K562 (cell line): ENCODE results near the gene CD82. TPM values are rescaled to one million over a fixed set of nuclear protein-coding genes. Genes with fewer than 3 reads are reported as not detected.

ENCODE experiments used
- ATAC-seq: fragments of 200-7000 bp; cut with Tn5 transposase; 3 replicates; pipeline ENCODE4 v1.9.1; 2020; ENCODE audit warnings: moderate library complexity
- BruUV-seq: library from RNA; stranded (reverse); fragments of 400-500 nt; replicated peaks from 2 replicates; lab custom pipeline; 2021; lab: Mats Ljungman, UMichigan
- CTCF ChIA-PET: fragments of 300-600 bp; formaldehyde crosslinking; extraction: SDS; loops from one replicate; lab custom pipeline; 2021; ENCODE audit warnings: low intra/inter-chr PET ratio; lab: Yijun Ruan, JAX
- POLR2A ChIA-PET: fragments of 300-600, 350-650 bp; sonication (Branson Sonifier 250); formaldehyde crosslinking; extraction: SDS; loops from one replicate; lab custom pipeline; 2021; ENCODE audit warnings: antibody characterized with exemption, inconsistent platforms; lab: Yijun Ruan, JAX
- DNase-seq, 4 experiments: peaks; one replicate each; pipeline versions ENCODE4 v3.0.0 to v3.0.0-alpha.2; 2011 to 2018; ENCODE audit warnings: low spot score in 3 of 4, mixed read lengths in 3 of 4; ENCODE audit errors: extremely low read depth in 1 of 4
- FAIRE-seq: peaks from 2 replicates; lab custom pipeline; 2011; peaks lifted over from hg19 to GRCh38; lab: Jason Lieb, UNC
- H2AFZ ChIP-seq: 2 replicates; pipeline ENCODE4 v1.6.0; 2011; ENCODE audit warnings: low read depth, low read length, control low read depth, inconsistent platforms
- H3K27ac ChIP-seq: fragments of 200-600 bp; 3 replicates; pipeline ENCODE4 v1.8.0; 2011; ENCODE audit warnings: low read depth, mild to moderate bottlenecking, control low read depth, inconsistent platforms, low read length, moderate library complexity, mixed read lengths; ENCODE audit errors: extremely low read depth
- H3K27me3 ChIP-seq, 2 experiments: fragments of 300-600 bp in 1 of 2; 2 replicates in 1 of 2; 3 replicates in 1 of 2; pipeline versions ENCODE4 v1.6.0 to v1.8.0; 2011; ENCODE audit warnings: inconsistent platforms in 2 of 2, low read length in 2 of 2, mild to moderate bottlenecking in 1 of 2, mixed read lengths in 1 of 2, moderate library complexity in 1 of 2; ENCODE audit not compliant: control insufficient read depth in 2 of 2, insufficient read depth in 2 of 2
- H3K36me3 ChIP-seq: fragments of 300-600 bp; 3 replicates; pipeline ENCODE4 v1.8.0; 2011; ENCODE audit warnings: mild to moderate bottlenecking, low read length, inconsistent platforms; ENCODE audit not compliant: control insufficient read depth, insufficient read depth
- H3K4me1 ChIP-seq, 2 experiments: fragments of 200-600 bp in 1 of 2; replicated peaks in 1 of 2; 2 replicates in 1 of 2; 3 replicates in 1 of 2; pipeline versions ENCODE4 v1.5.1 to v1.8.0; 2011; ENCODE audit warnings: inconsistent platforms in 2 of 2, low read length in 2 of 2, mild to moderate bottlenecking in 1 of 2, mixed read lengths in 1 of 2, moderate library complexity in 1 of 2; ENCODE audit not compliant: control insufficient read depth in 2 of 2, insufficient read depth in 2 of 2
- H3K4me2 ChIP-seq: 2 replicates; pipeline ENCODE4 v1.6.1; 2011; ENCODE audit warnings: low read length, control low read depth, inconsistent platforms, mixed read lengths; ENCODE audit not compliant: insufficient read depth
- H3K4me3 ChIP-seq: fragments of 200-600 bp; sonication (generic), shearing (Covaris generic); 2 replicates; pipeline ENCODE4 v1.5.1; 2016; ENCODE audit warnings: control low read depth, inconsistent platforms
- H3K79me2 ChIP-seq: fragments of 200-600 bp; 3 replicates; pipeline ENCODE4 v1.8.0; 2011; ENCODE audit warnings: low read length, inconsistent platforms; ENCODE audit not compliant: control insufficient read depth, insufficient read depth
- H3K9ac ChIP-seq, 2 experiments: 2 replicates each; pipeline versions ENCODE4 v1.6.0 to v1.6.1; 2011; ENCODE audit warnings: low read depth in 2 of 2, low read length in 2 of 2, control low read depth in 1 of 2, inconsistent platforms in 1 of 2, mild to moderate bottlenecking in 1 of 2, mixed read lengths in 1 of 2; ENCODE audit not compliant: insufficient read depth in 1 of 2
- H3K9me1 ChIP-seq: one replicate; pipeline ENCODE4 v1.6.0; 2011; ENCODE audit warnings: inconsistent platforms, mild to moderate bottlenecking, low read length, moderate library complexity; ENCODE audit not compliant: control insufficient read depth, insufficient read depth
- H3K9me3 ChIP-seq: replicated peaks from 2 replicates; pipeline ENCODE4 v1.5.1; 2011; ENCODE audit warnings: low read depth, low read length, inconsistent platforms; ENCODE audit not compliant: control insufficient read depth, insufficient read depth
- H4K20me1 ChIP-seq: replicated peaks from 2 replicates; pipeline ENCODE4 v1.6.1; 2011; ENCODE audit warnings: low read length, inconsistent platforms, mixed read lengths; ENCODE audit not compliant: control insufficient read depth, insufficient read depth
- BDP1 ChIP-seq: IDR thresholded peaks from 3 replicates; pipeline ENCODE4 v1.6.1; 2011; ENCODE audit not compliant: insufficient read length, insufficient read depth
- FOS ChIP-seq: IDR thresholded peaks from 3 replicates; pipeline ENCODE4 v1.6.1; 2011; ENCODE audit not compliant: insufficient read length; ENCODE audit errors: extremely low read depth
- NCOA4 ChIP-seq: fragments of 450-650 bp; IDR thresholded peaks from 2 replicates; pipeline ENCODE4 v1.6.1; 2018; ENCODE audit warnings: mild to moderate bottlenecking; ENCODE audit not compliant: partially characterized antibody
- PATZ1 ChIP-seq: fragments of 250-450 bp; sonication (Bioruptor Pico); IDR thresholded peaks from 2 replicates; pipeline ENCODE4 v1.5.0; 2020; ENCODE audit warnings: mild to moderate bottlenecking, borderline replicate concordance
- WGBS: fragments of 100-300 bp; shearing (Covaris generic); methylation state at CpG from one replicate; pipeline ENCODE4 v1.1.6; 2016; ENCODE audit warnings: low coverage, mixed read lengths; ENCODE audit not compliant: insufficient coverage; ENCODE audit errors: missing lambda C conversion rate; 5-methylcytosine and 5-hydroxymethylcytosine counted together
- in situ Hi-C: fragments of 300-500 bp; cut with MboI; formaldehyde crosslinking; loops from 4 replicates; pipeline ENCODE4 v1.15.0; 2018; ENCODE audit warnings: inconsistent platforms, mixed read lengths
- intact Hi-C: fragments of 100-400 bp; cut with micrococcal nuclease; formaldehyde crosslinking; loops from 2 replicates; pipeline ENCODE4 v1.14.2; 2022
- polyA plus RNA-seq, 8 experiments: library from polyadenylated mRNA; depleted of rRNA in 4 of 8; stranded (reverse) in 5 of 8; unstranded in 3 of 8; fragments of >200 nt; fragmentation: Nextera tagmentation in 2 of 8; fragmentation: Illumina TruSeq in 1 of 8; extraction: Ambion mirVana in 2 of 8; extraction: Trizol in 1 of 8; gene quantifications; 2 replicates each; pipeline versions ENCODE4 v1.2.1 to v1.2.3, GENCODE V29; 2011 to 2014; ENCODE audit warnings: inconsistent platforms in 1 of 8, missing spikeins in 1 of 8
- total RNA-seq, 7 experiments: library from RNA; depleted of rRNA in 6 of 7; stranded (reverse); fragments of >200 nt in 6 of 7; fragmentation: Illumina TruSeq in 2 of 7; extraction: Trizol in 2 of 7; gene quantifications; 2 replicates each; pipeline versions ENCODE4 v1.2.1 to v1.2.3, GENCODE V29; 2011 to 2021; ENCODE audit warnings: low replicate concordance in 1 of 7

CD82 gene
- total and polyA plus RNA-seq, 9 of the 15 experiments (the other 6 are each of a cell fraction or from before 2014, with no cell fraction given), result 0.27 to 9.4 (median 3.0) TPM

- WGBS, result 25% methylated on average over 13 of the region's 13 CpGs
- no peak overlapping the region for H3K4me2 ChIP-seq
- no peaks in the 10 kb centered on the region for H3K36me3 ChIP-seq
- no peaks in the 10 kb centered on the region for H3K9me1 ChIP-seq
- no peak overlapping the region for H3K9ac ChIP-seq
- no peak overlapping the region for H2AFZ ChIP-seq
- in situ Hi-C loops, result no loop called here
- no peak overlapping the region for H3K4me3 ChIP-seq
- ChIA-PET POLR2A (interaction anchor here (0.8 to 1.3 kb wide), 4 partner anchors 8 to 33 kb away, joined by 3 read pairs; no protein-coding TSS in a partner anchor), CTCF (no interaction called here)
- H4K20me1 ChIP-seq, result no peaks in the 10 kb centered on the region
- intact Hi-C loops, result no loop called here
- no peak for FAIRE-seq
- no peak for DNase-seq
- no peak for TF ChIP-seq BDP1
- TF ChIP-seq FOS, result no peak
- TF ChIP-seq NCOA4, result no peak
- TF ChIP-seq PATZ1 (CRISPR knock-in tag), result no peak
- no peaks in the 10 kb centered on the region for H3K9me3 ChIP-seq
- ATAC-seq, result no peak
- BruUV-seq, result no TSS peak
- peaks cover 0 to 9% of the 10 kb centered on the region in 2 experiments; a peak in 2 of 5 replicates for H3K4me1 ChIP-seq
- peaks cover 0 to 15% of the 10 kb centered on the region in 2 experiments; a peak in 2 of 5 replicates for H3K27me3 ChIP-seq
- no peak overlapping the region for H3K27ac ChIP-seq
- no peaks in the 10 kb centered on the region for H3K79me2 ChIP-seq
These were observed 26.9 kb downstream of the CD82 start for GRCh38 chr11:44592125-44592940.
